ENCODE measurements around the gene CERK. TPM values are rescaled to one million over a fixed set of nuclear protein-coding genes. Genes with fewer than 3 reads are reported as not detected.

The CERK gene
- total and polyA plus RNA-seq, 11 donors = 17.8 to 125 (median 72.3) TPM

DNA sequence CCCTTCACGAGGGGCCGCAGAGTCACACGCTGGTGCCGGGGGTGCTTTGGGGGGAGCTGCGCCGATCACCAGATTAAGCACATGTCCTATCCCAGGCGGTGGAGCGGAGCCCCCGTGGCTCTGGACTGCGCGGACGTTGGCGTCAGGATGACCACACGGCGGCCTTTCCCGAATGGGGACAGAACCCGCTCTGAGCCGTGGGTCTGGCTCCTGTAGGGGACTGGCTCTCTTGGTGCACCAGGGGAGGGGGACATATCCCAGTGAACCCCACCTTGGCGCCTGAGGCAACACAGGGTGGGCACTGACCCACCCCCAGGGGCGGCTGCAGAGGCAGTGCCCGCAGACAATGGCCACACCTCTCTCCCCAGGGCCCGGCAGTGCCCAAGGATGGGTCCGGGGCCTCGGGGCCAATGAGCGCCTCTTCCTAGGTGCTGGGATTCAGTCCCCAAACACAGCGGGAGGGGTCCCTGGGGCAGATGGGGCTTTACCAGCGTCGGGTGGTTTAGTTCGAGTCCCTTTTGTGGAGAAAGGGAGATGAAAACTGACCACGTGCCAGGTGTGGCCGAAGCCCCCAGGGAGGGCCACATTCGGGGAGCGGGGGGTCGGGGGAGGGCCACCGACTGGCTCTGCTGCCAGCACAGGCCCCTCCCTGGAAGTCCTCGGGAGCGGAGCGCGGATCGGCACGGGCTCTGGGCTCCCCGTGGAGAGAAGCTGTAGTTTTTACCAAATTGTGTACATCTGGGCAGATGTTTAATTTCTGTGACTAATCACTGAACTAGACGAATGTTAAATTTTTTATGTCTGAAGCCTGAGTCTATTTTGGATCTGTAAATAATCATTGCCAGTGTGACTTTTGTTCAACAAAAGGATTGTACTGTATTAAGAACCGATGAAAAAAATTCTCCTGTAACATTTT lies 59.0 kb downstream of the CERK start:
- Histone ChIP-seq H3K27me3 (no peaks in the 10 kb centered on the region), H3K27ac (peak overlapping the region in 10 of 12 donors; percentile 7 to 67 (median 40)), H3K9me3 (no peaks in the 10 kb centered on the region), H3K4me3 (no peak overlapping the region), H3K4me1 (peaks cover 0 to 44% (median 14%) of the 10 kb centered on the region in 12 donors), H3K36me3 (peaks cover 0 to 60% (median 29%) of the 10 kb centered on the region in 9 donors)
- DNase-seq (no peak), ATAC-seq (no peak)
- intact Hi-C loops (cut with DNase I) = loop anchor here in 3 of 10 donors (5.0 kb wide), 3 partner anchors 102 to 317 kb away; no protein-coding TSS in a partner anchor
- TF ChIP-seq CTCF (IDR thresholded peaks at IDR 0.05) (no peak), POLR2A (IDR thresholded peaks at IDR 0.05) (no peak)
- 76 to 86% (median 80%) methylated on average over 36 to 44 of the region's 44 CpGs for WGBS, 4 donors

DNA sequence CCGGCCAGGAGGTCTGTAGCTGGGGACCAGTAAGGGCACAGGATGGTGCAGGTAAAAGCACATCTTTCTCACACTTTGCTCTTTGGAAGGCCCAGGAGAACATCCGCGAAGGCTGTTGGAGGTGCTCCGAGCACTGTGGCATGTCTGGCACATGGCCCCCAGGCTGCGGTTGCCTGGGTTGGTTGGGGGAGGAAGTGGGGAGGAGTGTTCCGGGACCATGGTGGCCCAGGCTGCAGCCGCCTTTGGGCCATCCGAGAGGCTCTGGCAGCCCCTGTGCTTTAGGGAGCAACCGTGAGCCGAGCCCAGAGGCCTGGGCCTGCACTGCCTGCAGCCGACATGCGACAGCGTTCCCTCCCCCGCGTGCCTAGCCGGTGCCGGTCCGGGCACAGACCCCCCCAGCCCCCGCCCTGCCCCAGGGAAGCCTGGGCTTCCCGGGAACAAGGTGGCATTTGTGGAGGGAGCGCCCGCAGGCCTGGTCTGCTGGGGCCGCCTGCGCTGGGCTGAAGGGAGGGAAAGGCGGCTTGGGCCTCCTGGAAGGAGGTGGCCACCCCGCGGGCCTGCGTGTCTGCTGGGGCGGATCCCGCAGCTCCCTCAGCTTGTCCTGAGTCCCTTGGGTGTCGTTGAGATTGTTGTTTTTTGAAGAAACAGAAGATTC lies 59.9 kb downstream of the CERK start:
- ATAC-seq (no peak), DNase-seq (no peak)
- H3K9me3 ChIP-seq = no peaks in the 10 kb centered on the region
- H3K4me3 ChIP-seq = no peak overlapping the region
- TF ChIP-seq POLR2A (IDR thresholded peaks at IDR 0.05) = no peak
- TF ChIP-seq CTCF (IDR thresholded peaks at IDR 0.05) = no peak
- H3K27me3 ChIP-seq = no peaks in the 10 kb centered on the region
- H3K36me3 ChIP-seq = peaks cover 0 to 66% (median 37%) of the 10 kb centered on the region in 9 donors
- intact Hi-C loops (cut with DNase I) = loop anchor here in 3 of 10 donors (5.0 kb wide), 3 partner anchors 101 to 316 kb away; no protein-coding TSS in a partner anchor
- peak overlapping the region in 6 of 12 donors; percentile 12 to 67 (median 53) for H3K27ac ChIP-seq
- H3K4me1 ChIP-seq = peaks cover 0 to 44% (median 13%) of the 10 kb centered on the region in 12 donors
- 79 to 88% (median 86%) methylated on average over 15 to 31 of the region's 31 CpGs for WGBS, 4 donors

DNA sequence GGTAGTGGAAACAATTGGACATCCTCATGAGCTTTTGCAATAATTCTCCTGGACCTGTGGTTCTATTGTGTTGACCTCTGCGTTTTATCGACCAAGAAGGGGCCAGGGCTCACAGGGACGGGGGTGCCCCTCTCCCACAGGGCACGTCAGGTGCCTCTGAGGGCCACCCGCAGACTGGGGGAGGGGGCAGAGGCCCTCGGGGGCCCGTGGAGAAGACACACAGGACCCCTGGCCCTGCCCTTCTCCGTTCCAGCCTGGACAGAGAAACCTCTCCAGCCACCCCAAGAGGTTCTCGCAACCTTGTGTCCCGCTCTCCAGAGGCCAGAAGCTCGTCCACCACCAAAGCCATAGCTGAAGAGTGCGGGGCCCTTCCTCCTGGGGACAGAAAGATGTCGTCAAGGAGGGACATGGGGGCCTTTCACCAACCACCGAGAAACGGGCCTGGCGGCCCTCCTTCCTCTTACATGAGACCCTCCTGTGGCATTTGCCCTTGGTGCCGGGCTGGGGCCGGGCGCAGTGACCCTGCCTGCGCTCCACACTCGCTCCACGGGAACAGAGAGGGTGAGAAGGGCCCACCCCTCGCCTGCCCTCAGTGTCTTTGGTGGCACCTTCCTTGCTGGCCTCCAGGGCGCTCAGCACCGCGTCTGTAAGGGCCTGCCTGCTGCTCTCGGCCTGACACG lies 60.6 kb downstream of the CERK start:
- no peak for TF ChIP-seq POLR2A (IDR thresholded peaks at IDR 0.05)
- no peak for TF ChIP-seq CTCF (IDR thresholded peaks at IDR 0.05)
- Histone ChIP-seq H3K4me1 (peaks cover 0 to 45% (median 13%) of the 10 kb centered on the region in 12 donors), H3K36me3 (peaks cover 0 to 67% (median 40%) of the 10 kb centered on the region in 9 donors)

More for the DNA sequence above, 60.6 kb downstream of the CERK start:
- intact Hi-C loops (cut with DNase I) = loop anchor here in 3 of 10 donors (5.0 kb wide), 3 partner anchors 100 to 315 kb away; no protein-coding TSS in a partner anchor
- Histone ChIP-seq H3K27ac (peak overlapping the region in 9 of 12 donors; percentile 12 to 74 (median 51)), H3K4me3 (no peak overlapping the region), H3K27me3 (no peaks in the 10 kb centered on the region), H3K9me3 (no peaks in the 10 kb centered on the region)
- WGBS, 4 donors = 88 to 95% (median 92%) methylated on average over 20 to 28 of the region's 28 CpGs
- no peak for ATAC-seq
- DNase-seq = no peak

All from heart left ventricle (tissue), 16 donors.